GM19438 (cell line): Measurements from ENCODE around the gene PLCB3.
"Not testable (repeated sequence)": the region's sequence is repeated elsewhere in the genome, so short reads cannot be mapped to it uniquely, and the experiment has no call there.

Experiments used
- ATAC-seq: cut with Tn5 transposase; IDR thresholded peaks from one replicate; pipeline ENCODE4 v1.9.1; 2021; ENCODE audit warnings: low read depth; ENCODE audit not compliant: unreplicated experiment

PLCB3 gene

GRCh38 chr11:64315667-64316526 lies 64.6 kb downstream of the PLCB3 start:
- ATAC-seq, result not testable (repeated sequence)

- ATAC-seq, result no peak
Measured at GRCh38 chr11:64316672-64317324, 65.5 kb downstream of the PLCB3 start.

GRCh38 chr11:64317325-64317960 lies 66.1 kb downstream of the PLCB3 start, which contains the start of gene TRMT112:
Gene TRMT112, minus strand, starts transcription at chr11:64317559. Its CDS starts 33 bp downstream, at chr11:64317526.
- ATAC-seq, result peak; percentile 70

GRCh38 chr11:64317961-64318765 lies 66.8 kb downstream of the PLCB3 start, which contains the start of gene PRDX5:
Gene PRDX5, plus strand, starts transcription at chr11:64318121. Its CDS starts 95 bp downstream, at chr11:64318216.
- ATAC-seq, result peak; percentile 61
